Ectodermal cell (in vitro differentiated cells): ENCODE measurements around the gene CLC.
"Not testable (repeated sequence)": the region's sequence is repeated elsewhere in the genome, so short reads cannot be mapped to it uniquely, and the experiment has no call there.

Experiments used
- H3K27ac ChIP-seq: 2 replicates; pipeline ENCODE4 v1.7.0; 2013; ENCODE audit warnings: mild to moderate bottlenecking, low read depth, low read length; ENCODE audit not compliant: insufficient read depth, poor library complexity, severe bottlenecking
- H3K27me3 ChIP-seq: 2 replicates; pipeline ENCODE4 v1.7.0; 2013; ENCODE audit warnings: mild to moderate bottlenecking, low read length; ENCODE audit not compliant: insufficient read depth, control insufficient read depth, poor library complexity, severe bottlenecking
- H3K36me3 ChIP-seq: one replicate; pipeline ENCODE4 v1.7.0; 2013; ENCODE audit warnings: low read length; ENCODE audit not compliant: control insufficient read depth, insufficient read depth
- H3K4me1 ChIP-seq: one replicate; pipeline ENCODE4 v1.7.0; 2013; ENCODE audit warnings: low read length; ENCODE audit not compliant: control insufficient read depth, insufficient read depth
- H3K4me3 ChIP-seq: 2 replicates; pipeline ENCODE4 v1.7.0; 2013; ENCODE audit warnings: low read depth, low read length, control low read depth; ENCODE audit not compliant: insufficient read depth
- H3K9me3 ChIP-seq: 2 replicates; pipeline ENCODE4 v1.7.0; 2013; ENCODE audit warnings: mild to moderate bottlenecking, low read length, moderate library complexity; ENCODE audit not compliant: control insufficient read depth
- WGBS, 2 experiments: methylation state at CpG; one replicate each; pipeline ENCODE4 v1.1.7; 2013; ENCODE audit warnings: missing lambda C conversion rate in 2 of 2; 5-methylcytosine and 5-hydroxymethylcytosine counted together

The CLC gene

GRCh38 chr19:39731685-39732084, 6.1 kb downstream of the CLC start:
- Histone ChIP-seq H3K36me3 (no peaks in the 10 kb centered on the region), H3K4me1 (no peaks in the 10 kb centered on the region), H3K27me3 (peaks cover 6% of the 10 kb centered on the region), H3K27ac (no peak overlapping the region), H3K4me3 (no peak overlapping the region), H3K9me3 (no peaks in the 10 kb centered on the region)
- WGBS, 2 experiments = 92% methylated on average over 1 of the region's 1 CpG; no CpG with 5 or more reads in 1 of the 2 experiments

- H3K4me1 ChIP-seq = no peaks in the 10 kb centered on the region
- H3K4me3 ChIP-seq = no peak overlapping the region
- H3K27me3 ChIP-seq = peaks cover 6% of the 10 kb centered on the region
- 65 to 87% methylated on average over 3 to 4 of the region's 4 CpGs for WGBS, 2 experiments
- H3K36me3 ChIP-seq = no peaks in the 10 kb centered on the region
- no peaks in the 10 kb centered on the region for H3K9me3 ChIP-seq
- H3K27ac ChIP-seq = no peak overlapping the region
These were observed 8.2 kb downstream of the CLC start for GRCh38 chr19:39729594-39729993.

- no peaks in the 10 kb centered on the region for H3K36me3 ChIP-seq
- no peak overlapping the region for H3K4me3 ChIP-seq
- peaks cover 6% of the 10 kb centered on the region for H3K27me3 ChIP-seq
- H3K4me1 ChIP-seq = no peaks in the 10 kb centered on the region
- 88 to 90% methylated on average over 6 of the region's 6 CpGs for WGBS, 2 experiments
- H3K27ac ChIP-seq = no peak overlapping the region
- no peaks in the 10 kb centered on the region for H3K9me3 ChIP-seq
These were observed 9.8 kb downstream of the CLC start for GRCh38 chr19:39728040-39728439.

- Histone ChIP-seq H3K27ac (no peak overlapping the region), H3K4me1 (no peaks in the 10 kb centered on the region), H3K9me3 (no peaks in the 10 kb centered on the region), H3K36me3 (no peaks in the 10 kb centered on the region), H3K27me3 (peaks cover 6% of the 10 kb centered on the region), H3K4me3 (no peak overlapping the region)
- WGBS, 2 experiments = 83 to 84% methylated on average over 10 of the region's 10 CpGs
These were observed 10.6 kb downstream of the CLC start for GRCh38 chr19:39727070-39727800.

- H3K36me3 ChIP-seq = no peaks in the 10 kb centered on the region
- H3K27me3 ChIP-seq = peaks cover 6% of the 10 kb centered on the region
- no peaks in the 10 kb centered on the region for H3K9me3 ChIP-seq
- H3K27ac ChIP-seq = no peak overlapping the region
- H3K4me3 ChIP-seq = no peak overlapping the region
- no peaks in the 10 kb centered on the region for H3K4me1 ChIP-seq
These were observed 11.8 kb downstream of the CLC start for GRCh38 chr19:39725995-39726394.

GRCh38 chr19:39720144-39720543, 17.7 kb downstream of the CLC start:
- not testable (repeated sequence) for H3K4me1 ChIP-seq, H3K4me3 ChIP-seq, H3K27me3 ChIP-seq, H3K36me3 ChIP-seq, H3K27ac ChIP-seq, H3K9me3 ChIP-seq
- WGBS, 2 experiments = 52 to 72% methylated on average over 3 of the region's 3 CpGs

GRCh38 chr19:39710333-39710890, 27.4 kb downstream of the CLC start:
- 80 to 91% methylated on average over 4 of the region's 4 CpGs for WGBS, 2 experiments
- no peaks in the 10 kb centered on the region for H3K4me1 ChIP-seq
- no peak overlapping the region for H3K4me3 ChIP-seq

GRCh38 chr19:39709026-39709872, 28.6 kb downstream of the CLC start:
- peaks cover 3% of the 10 kb centered on the region for H3K27me3 ChIP-seq

More at GRCh38 chr19:39710333-39710890, 27.4 kb downstream of the CLC start:
- H3K27me3 ChIP-seq = peaks cover 3% of the 10 kb centered on the region
- no peaks in the 10 kb centered on the region for H3K36me3 ChIP-seq
- H3K9me3 ChIP-seq = no peaks in the 10 kb centered on the region
- H3K27ac ChIP-seq = no peak overlapping the region

GRCh38 chr19:39708594-39708993, 29.2 kb downstream of the CLC start:
- 83 to 85% methylated on average over 6 of the region's 6 CpGs for WGBS, 2 experiments
- H3K36me3 ChIP-seq = no peaks in the 10 kb centered on the region
- no peaks in the 10 kb centered on the region for H3K4me1 ChIP-seq
- H3K27ac ChIP-seq = no peak overlapping the region
- H3K9me3 ChIP-seq = no peaks in the 10 kb centered on the region
- no peak overlapping the region for H3K4me3 ChIP-seq
- H3K27me3 ChIP-seq = peaks cover 3% of the 10 kb centered on the region

More at GRCh38 chr19:39709026-39709872, 28.6 kb downstream of the CLC start:
- no peaks in the 10 kb centered on the region for H3K36me3 ChIP-seq
- no peak overlapping the region for H3K27ac ChIP-seq
- no peaks in the 10 kb centered on the region for H3K9me3 ChIP-seq
- H3K4me3 ChIP-seq = no peak overlapping the region
- WGBS, 2 experiments = 90 to 93% methylated on average over 5 of the region's 5 CpGs
- H3K4me1 ChIP-seq = no peaks in the 10 kb centered on the region

- H3K27me3 ChIP-seq = peaks cover 2% of the 10 kb centered on the region
- 91 to 94% methylated on average over 8 of the region's 8 CpGs for WGBS, 2 experiments
- H3K4me3 ChIP-seq = no peak overlapping the region
- H3K27ac ChIP-seq = no peak overlapping the region
- no peaks in the 10 kb centered on the region for H3K4me1 ChIP-seq
- no peaks in the 10 kb centered on the region for H3K9me3 ChIP-seq
- no peaks in the 10 kb centered on the region for H3K36me3 ChIP-seq
These were observed 32.1 kb downstream of the CLC start for GRCh38 chr19:39705578-39706188.
